PC-9 (cell line): ENCODE results near the gene SPHK1.

Experiments used
- CTCF ChIP-seq: fragments of 200-600 bp; sonication (generic); conservative IDR thresholded peaks from 2 replicates; pipeline ENCODE4 v1.6.1; 2017; ENCODE audit warnings: mixed run types, antibody characterized with exemption, mild to moderate bottlenecking, moderate library complexity
- EZH2 ChIP-seq: fragments of 200-600 bp; sonication (generic); IDR thresholded peaks from 2 replicates; pipeline ENCODE4 v1.8.0; 2017; ENCODE audit warnings: antibody characterized with exemption, low read depth

GRCh38 chr17:76337413-76337777 is 47.0 kb upstream of the SPHK1 start:
- TF ChIP-seq CTCF (no peak), EZH2 (no peak)
